ENCODE measurements around the gene PCDHGA1.
"Not testable (repeated sequence)": the region's sequence is repeated elsewhere in the genome, so short reads cannot be mapped to it uniquely, and the experiment has no call there.

The PCDHGA1 gene

DNA sequence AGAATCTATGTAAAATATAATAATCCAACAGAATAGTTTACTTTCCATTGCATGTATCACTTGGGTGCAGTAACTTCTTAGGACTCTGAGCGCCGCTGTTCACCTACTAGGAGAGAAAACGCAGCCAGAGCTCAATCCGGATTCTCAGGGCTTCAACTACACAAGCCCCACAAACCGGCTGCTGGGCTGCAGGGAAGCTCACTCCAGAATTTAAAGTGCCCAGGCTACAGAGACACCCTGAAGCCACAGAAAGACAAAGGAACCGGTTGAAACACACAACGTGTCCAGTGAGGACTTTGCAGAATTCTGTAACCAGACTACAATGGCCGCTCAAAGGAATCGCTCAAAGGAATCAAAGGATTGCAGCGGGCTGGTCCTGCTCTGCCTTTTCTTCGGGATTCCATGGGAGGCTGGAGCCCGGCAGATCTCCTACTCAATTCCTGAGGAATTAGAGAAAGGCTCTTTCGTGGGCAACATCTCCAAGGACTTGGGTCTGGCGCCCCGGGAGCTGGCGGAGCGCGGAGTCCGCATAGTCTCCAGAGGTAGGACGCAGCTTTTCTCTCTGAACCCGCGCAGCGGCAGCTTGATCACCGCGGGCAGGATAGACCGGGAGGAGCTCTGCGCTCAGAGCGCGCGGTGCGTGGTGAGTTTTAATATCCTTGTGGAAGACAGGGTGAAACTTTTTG is 82.7 kb downstream of the PCDHGA1 start, which contains the start of gene PCDHGA10:
Gene PCDHGA10, plus strand, starts transcription at position 134 of the 686 bp plus-strand sequence. Its CDS starts 189 bp downstream, at position 323.
- DNase-seq, result peak; percentile 67

DNA sequence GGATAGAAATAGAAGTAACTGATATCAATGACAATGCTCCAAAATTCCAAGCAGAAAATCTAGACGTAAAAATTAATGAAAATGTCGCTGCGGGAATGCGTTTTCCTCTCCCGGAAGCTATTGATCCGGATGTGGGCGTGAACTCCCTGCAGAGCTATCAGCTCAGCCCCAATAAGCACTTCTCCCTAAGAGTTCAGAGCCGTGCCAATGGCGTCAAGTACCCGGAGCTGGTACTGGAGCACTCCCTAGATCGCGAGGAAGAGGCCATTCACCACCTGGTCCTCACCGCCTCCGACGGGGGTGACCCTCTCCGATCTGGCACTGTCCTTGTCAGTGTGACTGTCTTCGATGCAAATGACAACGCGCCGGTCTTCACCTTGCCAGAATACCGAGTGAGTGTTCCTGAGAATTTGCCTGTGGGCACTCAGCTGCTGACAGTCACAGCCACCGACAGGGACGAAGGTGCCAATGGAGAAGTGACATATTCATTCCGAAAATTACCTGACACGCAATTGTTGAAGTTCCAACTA is 83.3 kb downstream of the PCDHGA1 start:
- no peak for DNase-seq

DNA sequence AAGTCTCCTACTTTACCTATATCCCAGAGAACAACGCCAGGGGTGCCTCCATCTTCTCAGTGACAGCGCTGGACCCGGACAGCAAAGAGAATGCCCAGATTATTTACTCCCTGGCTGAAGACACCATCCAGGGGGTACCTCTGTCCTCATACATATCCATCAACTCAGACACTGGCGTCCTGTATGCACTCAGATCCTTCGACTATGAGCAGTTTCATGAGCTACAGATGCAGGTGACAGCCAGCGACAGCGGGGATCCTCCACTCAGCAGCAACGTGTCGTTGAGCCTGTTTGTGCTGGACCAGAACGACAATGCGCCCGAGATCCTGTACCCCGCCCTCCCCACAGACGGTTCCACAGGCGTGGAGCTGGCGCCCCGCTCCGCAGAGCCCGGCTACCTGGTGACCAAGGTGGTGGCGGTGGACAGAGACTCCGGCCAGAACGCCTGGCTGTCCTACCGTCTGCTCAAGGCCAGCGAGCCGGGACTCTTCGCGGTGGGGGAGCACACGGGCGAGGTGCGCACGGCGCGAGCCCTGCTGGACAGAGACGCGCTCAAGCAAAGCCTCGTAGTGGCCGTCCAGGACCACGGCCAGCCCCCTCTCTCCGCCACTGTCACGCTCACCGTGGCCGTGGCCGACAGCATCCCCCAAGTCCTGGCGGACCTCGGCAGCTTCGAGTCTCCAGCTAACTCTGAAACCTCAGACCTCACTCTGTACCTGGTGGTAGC is 84.4 kb downstream of the PCDHGA1 start:
- not testable (repeated sequence) for DNase-seq

DNA sequence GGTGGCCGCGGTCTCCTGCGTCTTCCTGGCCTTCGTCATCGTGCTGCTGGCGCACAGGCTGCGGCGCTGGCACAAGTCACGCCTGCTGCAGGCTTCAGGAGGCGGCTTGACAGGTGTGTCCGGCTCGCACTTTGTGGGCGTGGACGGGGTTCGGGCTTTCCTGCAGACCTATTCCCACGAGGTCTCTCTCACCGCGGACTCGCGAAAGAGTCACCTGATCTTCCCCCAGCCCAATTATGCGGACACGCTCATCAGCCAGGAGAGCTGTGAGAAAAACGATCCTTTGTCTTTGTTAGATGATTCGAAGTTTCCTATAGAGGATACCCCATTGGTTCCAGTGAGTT is 84.9 kb downstream of the PCDHGA1 start:
- DNase-seq, result not testable (repeated sequence)

DNA sequence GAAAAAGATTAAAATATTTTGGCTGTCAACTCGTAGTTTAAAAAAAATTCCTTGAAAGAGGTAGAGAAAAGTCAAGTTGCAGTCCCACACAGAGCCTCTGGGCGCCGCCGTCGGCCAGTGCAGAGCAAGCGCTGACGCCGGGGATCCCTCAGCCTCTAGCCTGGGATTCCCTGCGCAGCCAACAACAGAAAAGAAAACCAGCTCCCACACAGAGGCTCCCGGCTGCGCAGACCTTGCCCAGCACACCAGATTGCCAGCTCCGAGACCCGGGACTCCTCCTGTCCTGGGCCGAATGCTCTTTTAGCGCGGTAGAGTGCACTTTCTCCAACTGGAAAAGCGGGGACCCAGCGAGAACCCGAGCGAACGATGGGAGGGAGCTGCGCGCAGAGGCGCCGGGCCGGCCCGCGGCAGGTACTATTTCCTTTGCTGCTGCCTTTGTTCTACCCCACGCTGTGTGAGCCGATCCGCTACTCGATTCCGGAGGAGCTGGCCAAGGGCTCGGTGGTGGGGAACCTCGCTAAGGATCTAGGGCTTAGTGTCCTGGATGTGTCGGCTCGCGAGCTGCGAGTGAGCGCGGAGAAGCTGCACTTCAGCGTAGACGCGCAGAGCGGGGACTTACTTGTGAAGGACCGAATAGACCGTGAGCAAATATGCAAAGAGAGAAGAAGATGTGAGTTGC is 87.3 kb downstream of the PCDHGA1 start, which contains the start of gene PCDHGB7:
Gene PCDHGB7, plus strand, starts transcription at position 184 of the 679 bp plus-strand sequence. Its CDS starts 183 bp downstream, at position 367.
- DNase-seq, result peak; percentile 46

DNA sequence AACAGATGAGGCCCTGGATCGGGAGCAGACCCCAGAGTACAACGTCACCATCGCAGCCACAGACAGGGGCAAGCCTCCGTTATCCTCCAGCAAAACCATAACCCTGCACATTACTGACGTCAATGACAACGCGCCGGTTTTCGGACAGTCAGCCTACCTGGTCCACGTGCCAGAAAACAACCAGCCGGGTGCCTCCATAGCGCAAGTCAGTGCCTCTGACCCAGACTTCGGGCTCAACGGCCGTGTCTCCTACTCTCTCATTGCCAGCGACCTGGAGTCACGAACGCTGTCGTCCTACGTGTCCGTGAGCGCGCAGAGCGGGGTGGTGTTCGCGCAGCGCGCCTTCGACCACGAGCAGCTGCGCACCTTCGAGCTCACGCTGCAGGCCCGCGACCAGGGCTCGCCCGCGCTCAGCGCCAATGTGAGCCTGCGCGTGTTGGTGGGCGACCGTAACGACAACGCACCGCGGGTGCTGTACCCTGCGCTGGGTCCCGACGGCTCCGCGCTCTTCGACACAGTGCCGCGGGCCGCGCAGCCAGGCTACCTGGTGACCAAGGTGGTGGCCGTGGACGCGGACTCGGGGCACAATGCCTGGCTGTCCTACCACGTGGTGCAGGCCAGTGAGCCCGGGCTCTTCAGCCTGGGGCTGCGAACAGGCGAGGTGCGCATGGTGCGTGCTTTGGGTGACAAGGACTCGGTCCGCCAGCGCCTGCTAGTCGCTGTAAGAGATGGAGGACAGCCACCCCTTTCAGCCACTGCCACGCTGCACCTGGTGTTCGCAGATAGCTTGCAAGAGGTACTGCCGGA is 89.0 kb downstream of the PCDHGA1 start:
- no peak for DNase-seq

DNA sequence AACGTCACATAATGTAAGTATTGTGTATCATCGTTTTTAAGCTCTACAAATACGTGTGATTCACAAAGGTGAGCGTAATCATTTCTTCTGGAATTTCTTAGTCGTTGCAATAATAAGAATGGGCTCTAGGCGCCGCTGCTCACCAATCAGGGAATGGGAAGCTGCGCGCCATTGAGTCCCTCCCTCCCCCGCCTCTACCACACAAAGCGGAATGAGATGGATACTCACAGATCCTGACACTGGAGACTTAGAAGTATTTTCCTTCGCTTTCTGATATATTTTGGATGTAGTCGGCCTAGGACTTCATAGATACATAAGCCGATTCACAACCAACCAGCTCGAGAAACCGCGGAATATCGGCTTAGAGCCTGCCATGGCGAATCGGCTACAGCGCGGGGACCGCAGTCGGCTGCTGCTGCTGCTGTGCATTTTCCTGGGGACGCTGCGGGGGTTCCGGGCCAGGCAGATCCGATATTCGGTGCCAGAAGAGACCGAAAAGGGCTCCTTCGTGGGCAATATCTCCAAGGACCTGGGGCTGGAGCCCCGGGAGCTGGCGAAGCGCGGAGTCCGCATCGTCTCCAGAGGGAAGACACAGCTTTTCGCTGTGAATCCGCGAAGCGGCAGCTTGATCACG is 90.7 kb downstream of the PCDHGA1 start, which contains the start of gene PCDHGA11:
Gene PCDHGA11, plus strand, starts transcription at position 197 of the 634 bp plus-strand sequence. Its CDS starts 177 bp downstream, at position 374.
- peak; percentile 52 for DNase-seq

DNA sequence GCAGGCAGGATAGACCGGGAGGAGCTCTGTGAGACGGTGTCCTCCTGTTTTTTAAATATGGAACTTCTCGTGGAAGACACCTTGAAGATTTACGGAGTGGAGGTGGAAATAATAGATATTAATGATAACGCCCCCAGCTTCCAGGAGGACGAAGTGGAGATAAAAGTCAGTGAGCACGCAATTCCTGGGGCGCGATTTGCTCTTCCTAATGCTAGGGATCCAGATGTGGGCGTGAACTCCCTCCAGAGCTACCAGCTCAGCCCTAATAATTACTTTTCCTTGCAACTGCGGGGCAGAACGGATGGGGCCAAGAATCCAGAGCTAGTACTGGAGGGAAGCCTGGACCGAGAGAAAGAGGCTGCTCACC is 91.2 kb downstream of the PCDHGA1 start:
- no peak for DNase-seq

DNA sequence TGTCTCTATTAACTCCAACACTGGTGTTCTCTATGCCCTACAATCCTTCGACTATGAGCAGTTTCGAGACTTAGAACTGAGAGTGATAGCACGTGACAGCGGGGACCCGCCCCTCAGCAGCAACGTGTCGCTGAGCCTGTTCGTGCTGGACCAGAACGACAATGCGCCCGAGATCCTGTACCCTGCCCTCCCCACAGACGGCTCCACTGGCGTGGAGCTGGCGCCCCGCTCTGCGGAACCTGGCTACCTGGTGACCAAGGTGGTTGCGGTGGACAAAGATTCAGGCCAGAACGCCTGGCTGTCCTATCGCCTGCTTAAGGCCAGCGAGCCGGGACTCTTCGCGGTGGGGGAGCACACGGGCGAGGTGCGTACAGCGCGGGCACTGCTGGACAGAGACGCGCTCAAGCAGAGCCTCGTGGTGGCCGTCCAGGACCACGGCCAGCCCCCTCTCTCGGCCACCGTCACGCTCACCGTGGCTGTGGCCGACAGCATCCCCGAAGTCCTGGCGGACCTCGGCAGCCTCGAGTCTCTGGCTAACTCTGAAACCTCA is 92.5 kb downstream of the PCDHGA1 start:
- no peak for DNase-seq

DNA sequence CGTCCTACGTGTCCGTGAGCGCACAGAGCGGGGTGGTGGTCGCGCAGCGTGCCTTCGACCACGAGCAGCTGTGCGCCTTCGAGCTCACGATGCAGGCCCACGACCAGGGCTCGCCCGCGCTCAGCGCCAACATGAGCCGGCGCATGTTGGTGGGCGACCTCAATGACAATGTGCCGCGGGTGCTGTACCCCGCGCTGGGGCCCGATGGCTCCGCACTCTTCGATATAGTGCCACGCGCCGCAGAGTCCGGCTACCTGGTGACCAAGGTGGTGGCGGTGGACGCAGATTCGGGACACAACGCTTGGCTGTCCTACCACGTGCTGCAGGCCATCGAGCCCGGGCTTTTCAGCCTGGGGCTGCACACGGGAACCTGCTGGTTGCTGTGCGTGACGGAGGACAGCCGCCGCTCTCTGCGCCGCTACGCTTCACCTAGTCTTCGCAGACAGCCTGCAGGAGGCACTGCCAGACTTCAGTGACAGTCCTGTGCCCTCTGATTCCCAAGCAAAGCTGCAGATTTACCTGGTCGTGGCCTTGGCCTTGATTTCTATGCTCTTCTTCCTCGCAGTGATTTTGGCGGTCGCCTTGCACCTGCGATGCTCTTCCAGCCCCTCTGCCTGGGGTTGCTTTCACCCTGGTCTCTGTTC is 97.6 kb downstream of the PCDHGA1 start:
- DNase-seq, result no peak

DNA sequence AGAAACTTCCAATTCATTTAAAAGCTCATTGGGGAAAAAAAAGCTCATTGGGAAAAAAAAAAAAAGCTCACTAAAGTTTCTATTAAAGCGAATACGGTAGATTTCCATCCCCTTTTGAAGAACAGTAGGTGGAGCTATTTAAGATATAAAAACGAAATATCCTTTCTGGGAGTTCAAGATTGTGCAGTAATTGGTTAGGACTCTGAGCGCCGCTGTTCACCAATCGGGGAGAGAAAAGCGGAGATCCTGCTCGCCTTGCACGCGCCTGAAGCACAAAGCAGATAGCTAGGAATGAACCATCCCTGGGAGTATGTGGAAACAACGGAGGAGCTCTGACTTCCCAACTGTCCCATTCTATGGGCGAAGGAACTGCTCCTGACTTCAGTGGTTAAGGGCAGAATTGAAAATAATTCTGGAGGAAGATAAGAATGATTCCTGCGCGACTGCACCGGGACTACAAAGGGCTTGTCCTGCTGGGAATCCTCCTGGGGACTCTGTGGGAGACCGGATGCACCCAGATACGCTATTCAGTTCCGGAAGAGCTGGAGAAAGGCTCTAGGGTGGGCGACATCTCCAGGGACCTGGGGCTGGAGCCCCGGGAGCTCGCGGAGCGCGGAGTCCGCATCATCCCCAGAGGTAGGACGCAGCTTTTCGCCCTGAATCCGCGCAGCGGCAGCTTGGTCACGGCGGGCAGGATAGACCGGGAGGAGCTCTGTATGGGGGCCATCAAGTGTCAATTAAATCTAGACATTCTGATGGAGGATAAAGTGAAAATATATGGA is 100.2 kb downstream of the PCDHGA1 start, which contains the start of gene PCDHGA12:
Gene PCDHGA12, plus strand, starts transcription at position 176 of the 782 bp plus-strand sequence. Its CDS starts 253 bp downstream, at position 429.
- DNase-seq, result peak; percentile 19

DNA sequence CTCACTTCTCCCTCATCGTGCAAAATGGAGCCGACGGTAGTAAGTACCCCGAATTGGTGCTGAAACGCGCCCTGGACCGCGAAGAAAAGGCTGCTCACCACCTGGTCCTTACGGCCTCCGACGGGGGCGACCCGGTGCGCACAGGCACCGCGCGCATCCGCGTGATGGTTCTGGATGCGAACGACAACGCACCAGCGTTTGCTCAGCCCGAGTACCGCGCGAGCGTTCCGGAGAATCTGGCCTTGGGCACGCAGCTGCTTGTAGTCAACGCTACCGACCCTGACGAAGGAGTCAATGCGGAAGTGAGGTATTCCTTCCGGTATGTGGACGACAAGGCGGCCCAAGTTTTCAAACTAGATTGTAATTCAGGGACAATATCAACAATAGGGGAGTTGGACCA is 101.0 kb downstream of the PCDHGA1 start:
- no peak for DNase-seq

DNA sequence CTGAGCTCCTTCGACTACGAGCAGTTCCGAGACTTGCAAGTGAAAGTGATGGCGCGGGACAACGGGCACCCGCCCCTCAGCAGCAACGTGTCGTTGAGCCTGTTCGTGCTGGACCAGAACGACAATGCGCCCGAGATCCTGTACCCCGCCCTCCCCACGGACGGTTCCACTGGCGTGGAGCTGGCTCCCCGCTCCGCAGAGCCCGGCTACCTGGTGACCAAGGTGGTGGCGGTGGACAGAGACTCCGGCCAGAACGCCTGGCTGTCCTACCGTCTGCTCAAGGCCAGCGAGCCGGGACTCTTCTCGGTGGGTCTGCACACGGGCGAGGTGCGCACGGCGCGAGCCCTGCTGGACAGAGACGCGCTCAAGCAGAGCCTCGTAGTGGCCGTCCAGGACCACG is 102.0 kb downstream of the PCDHGA1 start:
- DNase-seq, result not testable (repeated sequence)

DNA sequence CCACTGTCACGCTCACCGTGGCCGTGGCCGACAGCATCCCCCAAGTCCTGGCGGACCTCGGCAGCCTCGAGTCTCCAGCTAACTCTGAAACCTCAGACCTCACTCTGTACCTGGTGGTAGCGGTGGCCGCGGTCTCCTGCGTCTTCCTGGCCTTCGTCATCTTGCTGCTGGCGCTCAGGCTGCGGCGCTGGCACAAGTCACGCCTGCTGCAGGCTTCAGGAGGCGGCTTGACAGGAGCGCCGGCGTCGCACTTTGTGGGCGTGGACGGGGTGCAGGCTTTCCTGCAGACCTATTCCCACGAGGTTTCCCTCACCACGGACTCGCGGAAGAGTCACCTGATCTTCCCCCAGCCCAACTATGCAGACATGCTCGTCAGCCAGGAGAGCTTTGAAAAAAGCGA is 102.4 kb downstream of the PCDHGA1 start:
- DNase-seq, result not testable (repeated sequence)

DNA sequence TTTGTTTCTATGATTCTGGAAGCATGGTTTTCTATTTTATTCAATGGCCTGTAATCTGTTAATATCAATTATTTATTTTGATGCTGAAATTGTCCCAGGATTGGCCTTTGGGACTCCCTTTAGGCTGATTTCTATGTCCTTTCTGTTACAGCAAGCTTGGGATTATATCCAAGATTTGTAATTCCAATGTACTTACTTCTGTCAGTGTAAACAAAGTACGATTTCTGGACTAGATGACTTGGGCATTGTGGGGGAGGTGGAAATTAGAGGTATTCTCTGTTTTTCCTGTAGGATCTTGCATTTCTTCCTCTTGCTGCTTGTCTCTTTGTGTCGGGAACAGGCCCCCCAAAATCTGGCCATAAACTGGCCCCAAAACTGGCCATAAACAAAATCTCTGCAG is 103.7 kb downstream of the PCDHGA1 start:
- DNase-seq, result no peak

DNA sequence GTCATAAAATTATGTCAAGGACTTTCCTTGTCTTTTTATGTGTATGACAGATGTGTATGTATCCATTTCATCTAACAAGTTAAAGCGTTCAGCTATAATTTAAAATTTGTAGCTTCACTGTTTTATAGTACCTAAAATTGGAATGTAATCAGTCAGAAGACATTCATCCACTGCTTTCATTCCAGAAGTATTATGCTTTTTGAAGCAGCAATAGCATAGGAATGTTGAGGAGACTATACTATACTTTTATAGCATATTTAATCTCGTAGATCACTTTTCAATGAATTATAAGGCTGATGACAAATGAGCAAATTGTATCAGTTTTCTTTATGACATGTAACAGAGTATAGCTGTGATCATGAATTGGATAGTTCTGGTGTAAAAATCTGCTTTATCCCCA is 106.9 kb downstream of the PCDHGA1 start:
- no peak for DNase-seq

DNA sequence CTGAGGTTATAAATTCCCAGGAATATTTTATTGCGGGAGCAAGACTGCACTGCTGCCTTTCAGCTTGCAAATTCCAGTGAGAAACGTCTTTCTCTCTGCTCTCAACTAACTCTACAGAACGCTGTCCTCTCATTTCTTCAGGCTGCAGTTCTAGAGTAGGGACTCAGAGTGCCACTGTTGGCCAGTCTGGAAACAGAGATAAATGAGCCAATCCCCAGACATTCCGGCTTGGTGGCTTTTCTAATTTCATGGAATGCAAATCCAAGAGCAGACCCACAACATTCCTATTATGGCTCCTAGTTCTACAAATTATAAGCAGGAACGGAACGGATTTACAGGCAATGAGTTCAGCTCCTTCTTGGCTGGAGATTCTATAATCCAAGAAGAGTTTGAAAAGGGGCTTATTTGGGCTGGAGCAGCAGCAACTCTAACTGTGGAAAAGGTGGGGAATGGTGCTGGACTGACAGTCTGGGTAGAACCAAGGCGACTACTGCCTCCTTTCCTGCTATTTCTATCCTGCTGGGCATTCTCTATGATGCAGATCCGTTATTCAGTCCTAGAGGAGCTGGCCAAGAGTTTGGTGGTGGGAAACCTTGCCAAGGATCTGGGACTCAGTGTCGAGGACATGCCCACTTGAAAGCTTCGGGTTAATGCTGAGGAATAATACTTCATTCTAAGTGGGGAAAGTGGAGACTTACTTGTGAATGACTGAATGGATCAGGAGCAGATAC is 109.3 kb downstream of the PCDHGA1 start:
- no peak for DNase-seq

DNA sequence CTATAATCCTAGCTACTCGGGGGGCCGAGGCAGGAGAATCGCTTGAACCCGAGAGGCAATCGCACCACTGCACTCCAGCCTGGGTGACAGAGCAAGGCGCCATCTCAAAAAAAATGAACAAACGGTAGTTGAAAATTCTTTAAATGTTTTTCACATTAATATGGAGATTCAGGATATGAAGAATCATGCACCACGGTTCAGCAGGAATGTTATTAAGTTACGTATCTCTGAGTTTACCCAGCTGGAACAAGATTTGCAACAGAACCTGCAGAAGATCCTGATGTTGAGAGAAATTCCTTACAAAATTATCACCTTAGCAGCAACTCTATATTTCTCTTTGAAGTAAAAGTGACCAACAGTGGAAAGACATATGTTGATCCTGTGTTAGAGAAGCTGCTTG is 110.0 kb downstream of the PCDHGA1 start:
- DNase-seq, result no peak

DNA sequence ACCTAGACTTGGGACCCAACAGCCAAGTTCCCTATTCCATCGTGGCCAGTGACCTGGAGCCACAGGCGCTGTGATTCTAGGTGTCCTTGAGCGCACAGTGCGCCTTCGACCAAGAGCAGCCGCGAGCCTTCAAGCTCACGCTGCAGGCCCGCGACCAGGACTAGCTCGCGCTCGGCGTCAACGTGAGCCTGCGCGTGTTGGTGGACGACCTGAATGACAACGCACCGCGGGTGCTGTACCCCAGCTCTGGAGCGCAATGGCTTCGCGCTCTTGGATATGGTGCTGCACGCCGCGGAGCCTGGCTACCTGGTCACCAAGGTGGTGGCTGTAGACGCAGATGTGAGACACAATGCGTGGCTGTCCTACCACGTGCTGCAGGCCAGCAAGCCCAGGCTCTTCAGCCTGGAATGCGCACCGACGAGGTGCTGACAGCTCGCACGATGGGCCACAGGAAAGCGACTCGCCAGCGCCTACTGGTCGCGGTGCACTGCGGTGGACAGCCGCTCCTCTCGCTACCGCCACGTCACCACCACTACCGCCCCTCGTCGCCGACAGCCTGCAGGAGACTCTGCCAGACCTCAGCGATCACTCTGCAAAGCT is 111.4 kb downstream of the PCDHGA1 start:
- no peak for DNase-seq

All from CD4-positive, alpha-beta T cell treated with Interleukin-10 for 1 hour (primary cell).